ENCODE results near the gene LONRF2. TPM values are rescaled to one million over a fixed set of nuclear protein-coding genes. Genes with fewer than 3 reads are reported as not detected.

LONRF2 gene
- total RNA-seq, 4 donors from 2014 or later = 7.0 to 32.0 (median 17.1) TPM

DNA sequence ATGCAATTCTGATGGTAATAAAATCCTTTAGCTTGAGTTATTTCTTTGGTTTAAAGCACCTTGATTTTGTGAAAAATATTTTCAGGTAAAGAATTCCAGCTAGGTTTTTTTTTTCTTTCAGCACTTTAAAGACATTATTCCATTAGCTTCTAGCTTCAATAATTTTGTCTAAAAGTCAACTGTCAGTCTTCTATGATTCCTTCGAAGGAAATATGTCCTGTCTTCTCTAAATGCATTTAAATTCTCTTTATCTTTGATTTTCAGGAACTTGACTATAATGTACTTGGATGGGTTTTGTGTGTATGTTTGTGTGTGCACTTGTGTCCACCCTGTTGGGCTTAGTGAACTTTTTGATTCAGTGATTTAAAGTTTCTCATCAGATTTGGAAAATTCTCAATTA, 4.7 kb downstream of the LONRF2 start:
- Histone ChIP-seq H3K9me3 (no peaks in the 10 kb centered on the region), H3K36me3 (no peaks in the 10 kb centered on the region), H3K27ac (no peak overlapping the region), H3K27me3 (no peaks in the 10 kb centered on the region), H3K4me1 (peaks cover 0 to 4% of the 10 kb centered on the region in 2 donors), H3K4me3 (replicated peaks in 1 of 3) (no peak overlapping the region)
- no peak for TF ChIP-seq POLR2A (IDR thresholded peaks at IDR 0.05)
- DNase-seq = no peak
- WGBS, 2 donors = 88 to 92% methylated on average over 1 of the region's 1 CpG
- intact Hi-C loops (cut with DNase I) = no loop called here

DNA sequence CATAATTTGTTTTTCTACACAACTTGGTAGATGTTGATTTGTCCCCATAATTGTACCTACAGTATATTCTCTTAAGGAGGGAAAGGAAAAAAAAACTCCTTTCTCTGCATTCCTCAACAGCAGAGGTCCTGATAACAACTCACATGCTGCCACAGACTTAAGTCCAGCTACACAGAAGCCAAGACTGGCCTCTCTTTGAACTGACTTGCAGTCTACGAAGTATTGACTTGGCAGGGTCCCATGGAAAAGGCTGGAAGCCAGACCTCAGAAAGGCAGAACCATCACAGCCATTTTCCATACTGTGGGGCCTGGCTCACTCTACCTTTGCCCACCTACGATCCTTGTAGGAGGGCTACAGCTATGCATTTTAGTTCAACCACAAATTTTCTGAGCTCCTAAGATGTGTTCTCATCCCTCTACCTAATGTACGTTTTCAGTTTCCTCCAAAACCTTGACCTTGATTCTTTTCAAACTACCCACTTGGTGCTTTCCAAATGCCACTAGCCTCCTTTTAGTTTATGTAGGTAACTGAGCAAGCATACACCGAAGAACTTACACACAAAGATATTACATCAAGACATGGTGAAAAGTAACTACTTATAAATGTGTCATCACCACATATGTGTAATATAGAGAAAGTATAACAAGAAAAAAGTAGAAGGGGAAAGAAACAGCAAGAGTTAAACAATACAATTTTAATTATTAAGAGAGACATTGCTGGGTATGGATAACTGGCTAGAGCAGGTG, 12.2 kb downstream of the LONRF2 start:
- TF ChIP-seq POLR2A (IDR thresholded peaks at IDR 0.05) = no peak
- Histone ChIP-seq H3K4me1 (no peaks in the 10 kb centered on the region), H3K27ac (no peak overlapping the region), H3K4me3 (replicated peaks in 1 of 3) (no peak overlapping the region), H3K36me3 (no peaks in the 10 kb centered on the region), H3K27me3 (no peaks in the 10 kb centered on the region), H3K9me3 (no peaks in the 10 kb centered on the region)
- WGBS, 2 donors = 80 to 86% methylated on average over 4 of the region's 4 CpGs
- intact Hi-C loops (cut with DNase I) = no loop called here
- DNase-seq = no peak

DNA sequence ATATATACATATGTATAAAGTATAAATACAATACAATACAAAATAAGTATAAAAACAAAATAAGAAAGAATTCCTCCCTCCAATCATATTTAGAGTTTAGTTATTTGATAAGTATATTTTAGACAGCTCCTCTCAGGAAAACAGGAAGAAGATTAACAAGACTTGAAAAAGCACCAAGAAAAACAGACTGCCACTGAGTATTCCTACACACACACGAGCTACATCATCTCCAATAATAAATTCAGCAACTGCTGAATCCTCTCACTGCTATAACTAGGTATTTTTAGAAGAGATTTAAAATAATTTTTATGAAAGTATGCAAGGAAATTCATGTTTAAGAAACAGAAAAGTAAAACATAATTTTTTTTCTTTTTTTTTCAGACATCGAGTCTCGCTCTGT, 13.0 kb downstream of the LONRF2 start:
- no peaks in the 10 kb centered on the region for H3K27me3 ChIP-seq
- H3K4me3 ChIP-seq (replicated peaks in 1 of 3) = no peak overlapping the region
- no peak for DNase-seq
- no peaks in the 10 kb centered on the region for H3K9me3 ChIP-seq
- no peaks in the 10 kb centered on the region for H3K36me3 ChIP-seq
- no peak for TF ChIP-seq POLR2A (IDR thresholded peaks at IDR 0.05)
- TF ChIP-seq, protein P1, sequence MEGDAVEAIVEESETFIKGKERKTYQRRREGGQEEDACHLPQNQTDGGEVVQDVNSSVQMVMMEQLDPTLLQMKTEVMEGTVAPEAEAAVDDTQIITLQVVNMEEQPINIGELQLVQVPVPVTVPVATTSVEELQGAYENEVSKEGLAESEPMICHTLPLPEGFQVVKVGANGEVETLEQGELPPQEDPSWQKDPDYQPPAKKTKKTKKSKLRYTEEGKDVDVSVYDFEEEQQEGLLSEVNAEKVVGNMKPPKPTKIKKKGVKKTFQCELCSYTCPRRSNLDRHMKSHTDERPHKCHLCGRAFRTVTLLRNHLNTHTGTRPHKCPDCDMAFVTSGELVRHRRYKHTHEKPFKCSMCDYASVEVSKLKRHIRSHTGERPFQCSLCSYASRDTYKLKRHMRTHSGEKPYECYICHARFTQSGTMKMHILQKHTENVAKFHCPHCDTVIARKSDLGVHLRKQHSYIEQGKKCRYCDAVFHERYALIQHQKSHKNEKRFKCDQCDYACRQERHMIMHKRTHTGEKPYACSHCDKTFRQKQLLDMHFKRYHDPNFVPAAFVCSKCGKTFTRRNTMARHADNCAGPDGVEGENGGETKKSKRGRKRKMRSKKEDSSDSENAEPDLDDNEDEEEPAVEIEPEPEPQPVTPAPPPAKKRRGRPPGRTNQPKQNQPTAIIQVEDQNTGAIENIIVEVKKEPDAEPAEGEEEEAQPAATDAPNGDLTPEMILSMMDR (IDR thresholded peaks at IDR 0.05) = no peak
- no peaks in the 10 kb centered on the region for H3K4me1 ChIP-seq
- H3K27ac ChIP-seq = no peak overlapping the region
- WGBS, 2 donors = 77 to 88% methylated on average over 3 of the region's 3 CpGs
- intact Hi-C loops (cut with DNase I) = no loop called here

DNA sequence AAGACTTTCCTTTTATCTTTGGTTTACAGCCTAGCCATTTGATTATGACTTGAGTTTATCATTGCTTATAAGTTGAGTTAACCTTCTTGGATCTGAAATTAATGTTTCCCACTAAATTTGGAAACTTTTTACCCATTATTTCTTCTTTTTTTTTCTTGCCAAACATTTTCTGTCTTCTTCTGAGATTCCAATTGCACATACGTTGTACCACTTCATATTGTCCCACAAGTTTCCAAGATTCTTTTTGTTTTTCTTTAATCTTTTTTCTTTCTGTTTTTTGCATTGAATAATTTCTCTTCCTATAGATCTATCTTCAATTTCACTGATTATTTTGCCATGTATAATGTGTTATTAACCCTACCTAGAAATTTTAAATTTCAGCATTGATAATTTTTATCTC, 18.6 kb downstream of the LONRF2 start:
- Histone ChIP-seq H3K9me3 (no peaks in the 10 kb centered on the region), H3K27me3 (no peaks in the 10 kb centered on the region), H3K4me1 (no peaks in the 10 kb centered on the region), H3K36me3 (peaks cover 6 to 9% of the 10 kb centered on the region in 2 donors), H3K27ac (no peak overlapping the region), H3K4me3 (replicated peaks in 1 of 3) (no peak overlapping the region)
- no peak for TF ChIP-seq POLR2A (IDR thresholded peaks at IDR 0.05)
- TF ChIP-seq, protein P1 (IDR thresholded peaks at IDR 0.05) = no peak
- DNase-seq = no peak
- WGBS, 2 donors = 89 to 97% methylated on average over 1 of the region's 1 CpG
- intact Hi-C loops (cut with DNase I) = no loop called here

DNA sequence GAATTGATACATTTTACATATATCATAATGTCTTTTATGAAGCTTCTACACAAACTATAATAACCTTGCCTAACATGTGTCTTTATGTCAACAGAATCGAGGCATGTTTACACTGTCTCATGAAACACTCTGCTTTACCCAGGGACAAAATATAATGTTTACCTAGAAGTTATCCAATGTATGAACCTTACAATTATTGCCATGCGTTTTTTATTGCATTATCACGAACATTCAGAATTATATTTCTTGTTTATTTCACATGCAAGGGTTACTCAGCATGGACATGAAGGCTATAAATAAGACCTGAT, 19.8 kb downstream of the LONRF2 start:
- H3K36me3 ChIP-seq = peaks cover 8 to 13% of the 10 kb centered on the region in 2 donors
- 78 to 87% methylated on average over 3 of the region's 3 CpGs for WGBS, 2 donors

More for the DNA sequence above, 19.8 kb downstream of the LONRF2 start:
- H3K27me3 ChIP-seq = no peaks in the 10 kb centered on the region
- intact Hi-C loops (cut with DNase I) = no loop called here
- H3K27ac ChIP-seq = no peak overlapping the region
- no peak for DNase-seq
- TF ChIP-seq, protein P1 (IDR thresholded peaks at IDR 0.05) = no peak
- no peak for TF ChIP-seq POLR2A (IDR thresholded peaks at IDR 0.05)
- no peaks in the 10 kb centered on the region for H3K9me3 ChIP-seq
- no peak overlapping the region for H3K4me3 ChIP-seq (replicated peaks in 1 of 3)
- H3K4me1 ChIP-seq = no peaks in the 10 kb centered on the region

Measured in thyroid gland (tissue), 4 donors.